ENCODE measurements around the gene TENM4.
"Not testable (repeated sequence)": the region's sequence is repeated elsewhere in the genome, so short reads cannot be mapped to it uniquely, and the experiment has no call there.

TENM4 gene

GRCh38 chr11:78841456-78842060, 599.3 kb downstream of the TENM4 start:
- no peak for DNase-seq (ENCODE audit: low spot score)

DNA sequence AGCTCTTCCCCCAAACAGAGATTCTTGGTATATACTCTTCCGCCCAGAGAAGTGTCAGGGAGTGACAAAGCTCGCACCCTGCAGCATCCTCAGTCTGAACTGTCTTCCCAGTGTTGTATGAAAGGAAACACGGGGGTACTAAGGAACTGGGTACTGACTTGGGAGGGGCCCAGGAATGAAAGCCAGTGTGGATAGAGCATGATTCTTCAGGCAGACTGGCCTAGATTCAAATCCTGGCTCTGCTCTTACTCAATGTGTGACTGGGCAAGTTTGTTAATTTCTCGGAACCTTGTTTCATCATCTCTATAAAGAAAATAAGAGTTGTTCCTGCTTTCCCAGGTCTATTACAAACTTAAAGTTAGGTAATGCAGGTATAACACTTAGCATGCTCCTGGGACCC, 600.2 kb downstream of the TENM4 start:
- DNase-seq (ENCODE audit: low spot score), result no peak

GRCh38 chr11:78840200-78840599, 600.6 kb downstream of the TENM4 start:
- no peak for DNase-seq (ENCODE audit: low spot score)

GRCh38 chr11:78838417-78838816, 602.4 kb downstream of the TENM4 start:
- no peak for DNase-seq (ENCODE audit: low spot score)

DNA sequence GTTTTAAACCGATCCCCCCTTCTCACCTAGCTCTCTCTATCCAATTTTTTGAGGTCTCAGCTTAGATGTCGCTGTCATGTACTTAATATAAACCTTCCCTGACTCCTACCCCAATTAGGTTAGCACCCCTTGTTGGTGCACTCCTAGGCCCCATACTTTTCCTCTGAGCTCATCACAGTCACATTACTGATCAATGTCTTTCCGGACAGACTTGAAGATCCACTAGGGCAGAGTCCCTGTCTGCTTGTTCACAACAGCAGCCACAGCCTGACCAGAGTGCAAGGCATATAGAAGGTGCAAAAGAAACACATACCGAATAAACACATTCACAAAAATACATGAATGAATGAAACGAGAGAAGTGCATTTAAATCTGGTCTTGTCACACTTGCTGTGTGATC, 605.2 kb downstream of the TENM4 start:
- DNase-seq (ENCODE audit: low spot score), result no peak

DNA sequence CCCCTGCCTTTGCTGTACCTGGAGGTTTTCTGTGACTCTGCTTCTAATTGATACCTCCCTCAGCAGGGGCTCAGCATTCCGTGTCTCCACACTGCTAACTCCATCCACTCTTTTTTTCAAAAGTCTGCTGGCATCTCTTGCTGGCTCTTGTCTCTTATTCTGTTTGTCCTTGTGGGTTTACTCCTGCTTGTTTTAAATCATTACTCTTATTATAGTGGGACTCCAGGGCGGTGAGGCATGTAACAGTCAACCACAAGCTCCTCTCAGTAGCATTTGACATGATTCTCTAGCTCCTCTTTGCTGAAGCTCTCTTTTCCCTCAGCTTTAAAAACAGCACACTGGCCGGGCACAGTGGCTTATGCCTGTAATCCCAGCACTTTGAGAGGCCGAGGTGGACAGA, 605.9 kb downstream of the TENM4 start:
- no peak for DNase-seq (ENCODE audit: low spot score)

DNA sequence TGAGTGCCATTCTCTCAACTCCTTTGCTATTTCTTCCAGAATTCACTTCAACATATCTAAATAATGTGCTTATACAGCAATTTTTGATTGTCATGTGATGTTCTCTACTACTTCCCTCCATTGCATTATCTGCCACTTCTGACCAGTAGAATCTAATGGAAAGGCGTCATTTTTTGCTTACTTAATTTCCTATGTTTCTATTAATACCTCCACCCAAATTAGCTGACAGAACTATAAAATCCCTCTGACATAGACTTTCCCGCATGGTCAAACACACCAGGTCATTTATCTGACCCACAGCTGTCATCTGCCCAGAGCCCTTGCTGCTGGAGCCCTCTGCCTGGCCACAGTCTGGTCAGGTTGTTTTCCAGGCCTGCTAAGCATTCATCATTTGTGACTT, 607.6 kb downstream of the TENM4 start:
- no peak for DNase-seq (ENCODE audit: low spot score)

DNA sequence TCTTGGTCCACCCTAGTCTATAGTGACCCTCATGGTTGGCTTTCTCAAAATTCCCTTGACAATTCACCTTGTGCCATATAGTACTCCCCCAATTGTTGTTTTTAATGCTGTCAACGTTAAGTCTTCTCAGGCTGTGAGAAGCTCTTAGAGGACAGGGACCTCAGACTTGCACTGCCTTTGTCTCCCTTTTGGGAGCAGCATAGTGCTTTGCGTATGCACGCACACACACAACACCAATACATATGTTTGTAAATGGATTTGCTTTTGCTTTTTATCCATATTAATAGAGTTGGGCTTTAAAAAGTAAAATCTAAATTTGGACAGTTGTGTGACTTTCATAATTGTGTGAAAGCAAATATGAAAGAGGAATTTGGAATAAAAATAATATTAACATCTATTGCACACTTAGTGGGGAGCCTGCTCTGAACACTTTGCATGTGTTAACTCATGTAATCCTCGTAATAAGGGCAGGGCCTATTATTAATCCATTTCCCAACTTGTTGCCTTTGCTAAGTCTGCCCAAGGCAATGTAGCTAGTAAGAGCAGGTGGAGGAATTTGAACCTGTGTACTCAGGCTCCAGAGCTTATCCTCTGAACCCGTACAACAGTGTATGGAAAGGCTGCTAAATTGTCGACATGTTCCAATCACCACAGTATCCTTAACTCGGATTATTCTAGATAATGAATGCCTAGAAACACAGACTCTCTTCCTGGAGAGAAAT, 608.4 kb downstream of the TENM4 start:
- DNase-seq (ENCODE audit: low spot score), result peak; percentile 9

GRCh38 chr11:78831571-78831970, 609.3 kb downstream of the TENM4 start:
- no peak for DNase-seq (ENCODE audit: low spot score)

DNA sequence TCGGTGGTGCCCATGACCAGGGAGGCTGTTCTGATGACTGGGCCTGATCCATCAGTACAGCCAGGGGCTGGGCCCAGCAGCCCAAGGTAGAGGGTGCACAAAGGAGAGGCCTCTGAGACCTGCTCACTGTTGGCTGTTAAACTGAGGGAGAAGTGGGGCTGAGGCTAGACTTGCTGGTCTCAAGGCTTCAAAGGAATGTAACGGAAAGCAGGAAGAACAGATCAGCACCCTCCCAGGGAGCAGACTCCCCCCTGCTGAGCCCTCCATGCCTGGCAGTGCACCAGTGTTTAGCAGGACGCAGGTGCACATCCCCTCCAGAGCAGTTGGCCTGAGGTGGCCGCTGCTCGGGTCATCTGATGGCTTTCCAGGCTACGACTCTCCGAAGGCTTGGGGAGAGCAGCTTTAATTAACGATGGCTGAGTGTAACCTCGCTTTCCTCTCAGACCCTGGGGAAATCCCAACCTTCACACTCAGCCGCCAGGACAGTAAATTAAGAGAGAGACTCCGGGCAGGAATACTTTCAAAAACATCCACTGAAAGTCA, 610.5 kb downstream of the TENM4 start:
- no peak for DNase-seq (ENCODE audit: low spot score)

- no peak for DNase-seq (ENCODE audit: low spot score)
Observed at GRCh38 chr11:78829146-78829545, 611.7 kb downstream of the TENM4 start.

GRCh38 chr11:78828676-78829075, 612.2 kb downstream of the TENM4 start:
- no peak for DNase-seq (ENCODE audit: low spot score)

DNA sequence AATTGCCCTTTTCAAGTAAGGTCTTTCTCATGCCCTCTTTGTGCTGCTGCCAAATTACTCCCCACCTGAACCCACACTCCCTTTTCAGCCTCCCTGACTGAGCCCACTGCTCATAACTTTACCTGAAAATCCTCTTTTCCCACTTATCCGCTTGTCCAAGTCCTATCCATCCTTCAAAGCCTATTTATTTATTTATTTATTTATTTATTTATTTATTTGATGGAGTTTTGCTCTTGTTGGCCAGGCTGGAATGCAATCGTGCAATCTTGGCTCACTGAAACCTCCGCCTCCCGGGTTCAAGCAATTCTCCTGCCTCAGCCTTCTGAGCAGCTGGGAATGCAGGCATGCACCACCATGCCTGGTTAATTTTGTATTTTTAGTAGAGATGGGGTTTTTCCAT, 613.5 kb downstream of the TENM4 start:
- DNase-seq (ENCODE audit: low spot score), result not testable (repeated sequence)

DNA sequence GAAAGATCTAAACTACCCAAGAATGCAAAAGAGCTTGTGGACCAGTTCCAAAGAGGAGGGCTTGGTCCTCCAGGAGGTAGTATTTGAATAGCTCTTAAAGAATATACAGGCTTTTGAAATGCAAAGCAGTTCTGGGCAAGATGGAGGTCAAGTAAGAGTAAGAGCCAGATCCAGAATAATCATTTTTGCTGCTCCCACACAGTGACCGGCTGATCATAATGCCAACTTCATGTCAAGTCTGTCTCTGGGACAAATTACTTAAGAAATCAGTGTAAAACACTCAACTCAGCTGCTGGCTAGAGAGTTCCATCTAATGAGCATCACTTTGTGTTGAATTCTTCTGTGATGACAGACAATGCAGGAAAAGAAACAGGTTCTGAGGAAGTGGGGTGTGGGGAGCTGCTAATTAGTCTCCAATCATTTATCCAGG, 615.2 kb downstream of the TENM4 start:
- DNase-seq (ENCODE audit: low spot score), result no peak

DNA sequence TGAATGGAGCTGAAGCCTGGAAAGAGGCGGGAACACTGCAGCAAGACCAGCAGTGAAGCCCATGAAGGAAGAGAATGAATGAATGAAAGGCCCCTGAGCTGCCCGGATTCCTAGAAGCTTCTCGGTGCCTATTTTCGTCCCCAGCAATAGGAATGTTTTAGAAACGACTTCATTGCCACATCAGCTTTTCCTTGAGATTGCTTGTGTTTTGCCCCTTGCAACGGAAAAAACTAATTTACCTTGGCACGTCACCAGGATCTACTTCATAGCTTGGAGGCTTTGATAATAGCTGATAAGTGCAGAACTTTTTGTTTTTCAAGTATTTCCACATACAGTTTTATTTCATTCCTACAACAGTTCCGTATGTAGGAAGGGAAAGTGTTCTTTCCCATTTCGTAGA, 617.2 kb downstream of the TENM4 start:
- no peak for DNase-seq (ENCODE audit: low spot score)

DNA sequence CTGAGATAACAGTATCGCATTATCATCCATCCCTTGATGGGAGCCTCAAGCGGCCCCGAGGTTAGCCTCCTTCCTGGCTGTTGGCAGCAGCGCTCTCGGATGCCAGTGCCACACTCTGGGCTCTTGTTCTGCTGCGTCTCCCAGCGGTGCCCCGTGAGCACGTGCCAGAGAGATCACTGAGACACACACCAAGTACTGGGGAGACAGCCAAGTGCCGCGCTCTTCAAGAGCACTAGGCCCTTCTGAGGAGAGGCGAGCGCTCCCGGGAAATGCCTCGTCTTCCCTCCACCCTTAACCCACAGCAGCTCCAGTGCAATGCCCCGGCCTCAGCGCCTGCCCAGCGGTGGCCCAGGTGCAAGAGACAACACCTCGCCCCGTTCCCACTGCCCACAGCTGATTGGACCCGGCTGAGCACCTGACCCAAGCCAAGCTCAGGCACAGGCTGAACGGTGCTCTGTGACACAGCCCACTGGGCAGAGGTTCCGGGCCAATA, 617.9 kb downstream of the TENM4 start:
- DNase-seq (ENCODE audit: low spot score), result no peak

GRCh38 chr11:78821371-78822306, 619.2 kb downstream of the TENM4 start:
- DNase-seq (ENCODE audit: low spot score), result no peak

DNA sequence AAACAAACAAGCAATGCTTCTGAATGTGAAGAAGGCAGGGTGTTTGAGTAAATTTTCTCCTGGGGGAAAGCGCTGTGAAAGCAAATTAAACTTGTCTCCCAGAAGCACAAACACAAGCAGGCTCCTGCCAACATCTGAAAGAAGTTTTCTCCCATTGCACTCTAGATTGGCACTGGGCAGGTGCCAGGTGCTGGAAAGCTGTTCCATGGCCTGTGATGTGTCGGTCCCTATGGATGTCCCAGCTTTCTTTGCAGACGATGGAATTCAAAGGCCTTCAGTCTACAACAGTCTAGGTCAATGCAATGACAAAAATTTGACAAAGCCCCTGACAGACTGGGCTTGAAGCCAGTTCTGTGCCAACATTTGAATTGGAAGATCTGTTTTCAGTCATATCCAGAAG, 620.1 kb downstream of the TENM4 start:
- DNase-seq (ENCODE audit: low spot score), result no peak

DNA sequence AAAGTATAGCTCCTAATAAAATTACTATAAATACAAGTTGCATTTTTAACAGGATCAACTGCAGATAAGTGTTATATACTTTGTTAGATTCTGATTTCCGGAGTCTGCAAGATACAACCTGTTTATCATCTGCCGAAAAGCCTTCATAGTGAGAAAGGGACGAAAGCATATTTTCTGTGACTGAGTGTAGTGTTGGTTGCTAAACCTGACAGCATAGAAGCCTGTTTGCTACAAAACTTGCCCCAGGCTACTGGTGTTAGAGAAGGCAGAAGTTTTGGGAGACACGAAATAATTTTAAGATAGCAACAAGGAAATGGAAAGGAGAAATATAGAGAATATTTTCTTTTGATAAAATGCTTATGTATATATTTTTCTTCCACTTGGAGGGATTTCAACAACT, 622.6 kb downstream of the TENM4 start:
- DNase-seq (ENCODE audit: low spot score), result no peak

DNA sequence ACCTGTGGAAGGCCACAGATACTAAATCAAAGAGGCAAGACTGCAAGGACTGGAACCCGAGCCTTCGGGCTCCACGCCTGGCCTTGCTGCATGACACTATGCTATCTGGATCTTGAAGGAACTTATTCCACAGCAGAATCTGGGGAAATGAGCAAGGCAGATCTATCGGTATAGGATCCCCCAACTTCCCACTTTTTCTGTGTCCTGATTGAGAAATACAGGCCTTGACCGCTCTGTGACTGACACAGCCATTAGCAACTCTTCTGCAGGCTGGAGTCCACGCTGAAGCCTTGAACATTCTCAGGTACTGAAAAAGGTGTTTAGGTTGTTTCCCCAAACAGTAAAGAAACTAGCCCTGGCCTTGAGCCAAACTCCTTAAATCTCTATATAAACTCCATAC, 625.0 kb downstream of the TENM4 start:
- DNase-seq (ENCODE audit: low spot score), result no peak

GRCh38 chr11:78812513-78813293, 628.1 kb downstream of the TENM4 start:
- no peak for DNase-seq (ENCODE audit: low spot score)

Data from cerebellar cortex (tissue), 1 donor.